Pulmonary artery endothelial cell (primary cell): ENCODE data around the gene COX8C. TPM values are rescaled to one million over a fixed set of nuclear protein-coding genes. Genes with fewer than 3 reads are reported as not detected.
A peak's percentile ranks its signal among the peaks of the same experiment; 100 is the strongest.
"Not testable (repeated sequence)": the region's sequence is repeated elsewhere in the genome, so short reads cannot be mapped to it uniquely, and the experiment has no call there.

ENCODE experiments used
- DNase-seq: peaks from one replicate; pipeline ENCODE4 v3.0.0-alpha.2; 2011; ENCODE audit warnings: low read depth, low spot score
- total RNA-seq: library from RNA; depleted of rRNA; stranded (reverse); fragments of >200 nt; gene quantifications from 2 replicates; pipeline ENCODE4 v1.2.3, GENCODE V29; 2014

COX8C gene
- total RNA-seq, 1 donor from 2014 or later: not detected

GRCh38 chr14:93320489-93320888 lies 26.5 kb upstream of the COX8C start:
- no peak for DNase-seq

- no peak for DNase-seq
Observed at GRCh38 chr14:93322929-93323599, 23.9 kb upstream of the COX8C start.

GRCh38 chr14:93323600-93324174 lies 23.3 kb upstream of the COX8C start:
- DNase-seq: no peak

- no peak for DNase-seq
Observed at GRCh38 chr14:93326196-93326595, 20.8 kb upstream of the COX8C start.

GRCh38 chr14:93328546-93328945 lies 18.4 kb upstream of the COX8C start:
- no peak for DNase-seq

GRCh38 chr14:93329965-93330608 lies 16.9 kb upstream of the COX8C start:
- DNase-seq: no peak

GRCh38 chr14:93330609-93331000 lies 16.4 kb upstream of the COX8C start:
- DNase-seq: no peak

GRCh38 chr14:93331002-93331727 lies 15.8 kb upstream of the COX8C start:
- DNase-seq: peak; percentile 79

GRCh38 chr14:93331728-93332396 lies 15.1 kb upstream of the COX8C start:
- no peak for DNase-seq

- no peak for DNase-seq
Observed at GRCh38 chr14:93332397-93332852, 14.6 kb upstream of the COX8C start.

- DNase-seq: peak; percentile 81
Observed at GRCh38 chr14:93332853-93333630, 13.9 kb upstream of the COX8C start, which contains the start of gene BTBD7. Gene BTBD7, minus strand, starts transcription at chr14:93333036. Its CDS starts 36,985 bp downstream, at chr14:93296051.

GRCh38 chr14:93333631-93334103 lies 13.3 kb upstream of the COX8C start:
- DNase-seq: no peak

GRCh38 chr14:93337143-93337753 lies 9.7 kb upstream of the COX8C start:
- DNase-seq: no peak

- no peak for DNase-seq
Observed at GRCh38 chr14:93337884-93338283, 9.1 kb upstream of the COX8C start.

GRCh38 chr14:93343266-93343665 lies 3.7 kb upstream of the COX8C start:
- DNase-seq: no peak

- DNase-seq: no peak
Observed at GRCh38 chr14:93343797-93344196, 3.2 kb upstream of the COX8C start.

- DNase-seq: no peak
Observed at GRCh38 chr14:93347850-93348249, 868 bp downstream of the COX8C start.

GRCh38 chr14:93348292-93348691 lies 1.3 kb downstream of the COX8C start:
- no peak for DNase-seq

GRCh38 chr14:93354873-93355272 lies 7.9 kb downstream of the COX8C start:
- not testable (repeated sequence) for DNase-seq
